SK-N-SH (cell line): ENCODE results near the gene GNG12.

Source experiments
- SMC3 ChIP-seq: IDR thresholded peaks from 2 replicates; pipeline ENCODE4 v1.6.1; 2012; ENCODE audit warnings: low read depth, low read length, improper control_type of control experiment
- TF ChIP-seq, protein P1 (sequence below): fragments of 200-600 bp; sonication (generic); IDR thresholded peaks from 2 replicates; pipeline ENCODE4 v1.6.1; 2017; ENCODE audit warnings: antibody characterized with exemption, mild to moderate bottlenecking, moderate library complexity

DNA sequence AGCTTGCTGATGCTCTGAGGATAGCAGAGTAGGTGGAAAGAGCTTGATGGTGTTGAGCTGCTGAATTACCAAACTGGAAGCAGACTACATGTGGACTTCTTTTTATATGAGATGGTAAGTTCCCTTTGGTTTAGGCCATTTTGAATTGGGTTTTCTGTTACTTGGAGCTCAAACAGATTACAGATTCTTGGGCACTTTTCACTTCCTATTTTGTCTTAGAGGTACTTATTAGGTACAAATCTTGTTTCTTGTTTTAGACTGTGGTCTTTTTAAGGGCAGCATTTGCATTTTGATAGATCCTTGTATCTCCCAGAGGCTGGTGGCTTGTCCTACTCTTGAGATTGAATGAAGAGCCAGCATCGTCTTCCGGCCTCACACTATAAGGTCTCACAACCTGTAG, 78.1 kb downstream of the GNG12 start:
- TF ChIP-seq SMC3 = no peak
- TF ChIP-seq, protein P1, sequence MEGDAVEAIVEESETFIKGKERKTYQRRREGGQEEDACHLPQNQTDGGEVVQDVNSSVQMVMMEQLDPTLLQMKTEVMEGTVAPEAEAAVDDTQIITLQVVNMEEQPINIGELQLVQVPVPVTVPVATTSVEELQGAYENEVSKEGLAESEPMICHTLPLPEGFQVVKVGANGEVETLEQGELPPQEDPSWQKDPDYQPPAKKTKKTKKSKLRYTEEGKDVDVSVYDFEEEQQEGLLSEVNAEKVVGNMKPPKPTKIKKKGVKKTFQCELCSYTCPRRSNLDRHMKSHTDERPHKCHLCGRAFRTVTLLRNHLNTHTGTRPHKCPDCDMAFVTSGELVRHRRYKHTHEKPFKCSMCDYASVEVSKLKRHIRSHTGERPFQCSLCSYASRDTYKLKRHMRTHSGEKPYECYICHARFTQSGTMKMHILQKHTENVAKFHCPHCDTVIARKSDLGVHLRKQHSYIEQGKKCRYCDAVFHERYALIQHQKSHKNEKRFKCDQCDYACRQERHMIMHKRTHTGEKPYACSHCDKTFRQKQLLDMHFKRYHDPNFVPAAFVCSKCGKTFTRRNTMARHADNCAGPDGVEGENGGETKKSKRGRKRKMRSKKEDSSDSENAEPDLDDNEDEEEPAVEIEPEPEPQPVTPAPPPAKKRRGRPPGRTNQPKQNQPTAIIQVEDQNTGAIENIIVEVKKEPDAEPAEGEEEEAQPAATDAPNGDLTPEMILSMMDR = no peak
